ENCODE data around the gene KCTD11.

KCTD11 gene

DNA sequence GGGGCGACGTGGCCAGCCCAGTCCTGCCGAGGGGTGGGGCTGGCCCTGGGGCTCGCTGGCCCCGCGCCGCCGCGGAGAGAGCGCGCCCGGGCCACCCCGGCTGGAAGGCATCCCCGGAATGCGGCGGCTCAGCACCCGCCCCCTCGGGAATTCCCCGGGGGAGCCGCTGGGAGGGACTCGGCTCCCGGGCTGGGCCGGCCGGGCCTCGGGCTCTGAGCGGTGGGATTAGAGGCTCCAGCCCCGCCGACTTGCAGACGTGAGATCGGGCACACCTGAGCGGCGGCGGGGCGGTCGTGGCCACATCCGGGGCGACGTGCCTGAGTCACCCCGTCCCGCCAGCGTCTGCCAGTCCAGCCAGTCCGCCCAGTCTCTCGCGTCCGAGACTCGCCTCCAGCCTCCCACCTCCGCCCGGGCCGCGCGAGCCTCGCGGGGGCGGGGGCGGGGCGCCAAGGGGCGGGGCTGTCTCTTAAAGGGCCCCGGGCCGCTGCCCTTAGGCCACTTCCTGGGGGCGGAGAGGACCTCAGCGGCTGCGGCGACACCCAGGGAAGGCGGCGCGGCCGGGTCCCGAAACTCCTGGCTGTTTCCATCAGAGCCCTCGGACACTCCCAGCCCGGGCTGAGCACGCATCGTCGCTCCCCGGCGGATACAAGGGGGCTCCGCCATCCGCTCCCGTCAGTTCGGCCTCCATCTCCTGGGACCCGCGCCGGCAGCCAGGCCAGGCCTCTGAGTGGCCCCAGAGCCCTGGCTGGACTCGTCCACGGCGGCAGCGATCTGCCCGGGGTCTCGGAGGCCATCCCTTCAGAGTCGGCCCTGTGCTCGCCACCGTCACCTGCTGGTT is at the start of gene KCTD11:
KCTD11 (plus strand) TSS at position 498 of the 838 bp plus-strand sequence.
- peak; percentile 37 for DNase-seq

DNA sequence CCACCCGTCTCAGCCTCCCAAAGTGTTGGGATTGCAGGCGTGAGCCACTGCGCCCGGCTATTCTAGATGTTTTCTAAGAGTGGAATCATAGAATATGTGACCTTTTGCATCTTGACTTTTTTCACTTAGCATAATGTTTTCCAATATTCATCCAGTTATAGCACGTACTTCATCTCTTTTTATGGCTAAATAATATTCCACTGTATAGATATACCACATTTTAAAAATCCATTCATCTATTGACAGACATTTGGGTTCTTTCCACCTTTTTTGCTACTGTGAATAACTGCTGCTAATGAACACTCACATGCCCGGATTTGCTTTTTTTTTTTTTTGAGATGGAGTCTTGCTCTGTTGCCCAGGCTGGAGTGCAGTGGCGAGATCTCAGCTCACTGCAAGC is 47.8 kb upstream of the KCTD11 start:
- no peak for DNase-seq

DNA sequence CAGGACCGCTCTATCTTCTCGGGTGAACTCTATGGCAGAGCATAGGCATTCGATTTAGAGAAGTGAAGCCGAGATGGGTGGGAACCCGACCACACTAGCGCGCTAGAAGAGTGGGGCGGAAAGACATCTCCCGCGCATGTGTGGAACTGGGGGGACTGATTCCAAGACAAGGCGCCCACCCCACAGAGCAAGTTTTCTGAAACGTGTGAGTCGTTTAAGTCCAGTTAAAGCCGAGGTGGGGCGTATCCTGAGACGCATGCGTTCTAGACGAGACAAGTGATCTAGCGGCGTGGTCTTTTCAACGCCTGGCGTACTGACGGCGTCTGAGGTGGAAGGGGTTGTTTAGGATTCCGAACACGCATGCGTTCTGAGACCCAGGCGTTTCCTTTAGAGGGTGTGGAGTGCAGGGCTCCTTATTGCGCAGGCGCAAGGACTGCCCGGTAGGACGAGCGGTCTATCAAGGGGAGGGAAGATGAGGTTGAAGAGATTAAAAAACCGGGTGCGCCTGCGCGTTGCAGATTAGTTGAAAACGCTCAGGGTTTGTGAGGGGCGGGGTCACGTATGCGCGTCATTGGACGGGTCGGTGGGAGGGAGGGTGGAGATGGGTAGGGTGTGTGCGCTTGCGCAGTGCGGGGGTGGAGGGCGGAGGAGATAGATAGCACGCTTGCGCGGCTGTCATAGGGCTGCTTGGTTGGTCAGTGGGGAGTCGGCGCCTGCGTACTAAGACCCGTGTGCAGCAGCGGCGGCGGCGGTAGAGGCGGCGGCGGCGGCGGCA is 44.9 kb upstream of the KCTD11 start, which contains the start of gene EIF5A:
EIF5A (plus strand) TSS at position 718 of the 775 bp plus-strand sequence. CDS start 2,008 bp downstream, outside the sequence.
- DNase-seq = peak; percentile 99

DNA sequence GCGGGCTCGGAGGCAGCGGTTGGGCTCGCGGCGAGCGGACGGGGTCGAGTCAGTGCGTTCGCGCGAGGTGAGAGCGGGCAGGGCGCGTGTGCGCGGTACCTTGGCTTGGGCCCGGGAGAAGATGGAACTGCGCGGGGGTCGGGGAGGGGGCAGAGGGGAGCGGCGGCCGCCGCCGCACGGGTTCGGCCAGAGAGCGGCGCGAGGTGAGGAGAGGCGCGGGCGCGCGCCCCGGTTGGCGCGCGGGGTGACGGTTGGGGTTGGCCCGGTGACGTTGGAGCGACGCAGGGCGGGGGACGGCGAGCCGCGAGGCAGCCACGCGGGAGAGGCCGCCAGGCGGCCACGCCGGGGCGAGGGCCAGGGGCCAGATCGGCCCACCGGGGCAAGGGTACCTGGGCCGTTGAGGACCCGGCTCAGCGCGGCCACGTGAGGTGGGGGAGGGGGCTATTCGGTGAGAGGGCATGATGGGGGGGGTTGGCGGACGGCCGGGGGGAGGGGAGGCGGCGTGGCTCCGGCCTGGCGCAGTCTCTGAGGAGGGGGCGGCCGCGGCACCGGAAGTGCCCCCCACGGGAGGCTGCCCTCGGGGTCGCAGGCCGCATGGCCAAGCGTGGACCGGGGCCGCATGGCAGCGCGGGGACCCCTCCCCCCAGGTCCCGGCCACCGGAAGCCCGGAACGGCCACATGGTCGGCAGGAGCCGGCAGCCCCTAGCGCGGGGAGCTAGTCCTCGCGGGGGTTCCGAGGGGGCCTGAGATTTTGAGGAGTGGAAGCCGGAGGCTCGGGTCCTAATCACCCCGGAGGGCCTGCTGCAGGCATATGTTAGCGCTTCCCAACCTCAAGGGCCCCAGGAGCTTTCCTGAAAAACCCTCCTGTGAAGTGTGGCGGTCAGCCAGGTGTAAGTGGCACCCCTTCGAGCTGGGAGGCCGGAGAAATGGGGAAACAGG is 44.0 kb upstream of the KCTD11 start:
- DNase-seq = no peak

GRCh38 chr17:7308625-7309433 is 43.1 kb upstream of the KCTD11 start:
- peak; percentile 70 for DNase-seq

DNA sequence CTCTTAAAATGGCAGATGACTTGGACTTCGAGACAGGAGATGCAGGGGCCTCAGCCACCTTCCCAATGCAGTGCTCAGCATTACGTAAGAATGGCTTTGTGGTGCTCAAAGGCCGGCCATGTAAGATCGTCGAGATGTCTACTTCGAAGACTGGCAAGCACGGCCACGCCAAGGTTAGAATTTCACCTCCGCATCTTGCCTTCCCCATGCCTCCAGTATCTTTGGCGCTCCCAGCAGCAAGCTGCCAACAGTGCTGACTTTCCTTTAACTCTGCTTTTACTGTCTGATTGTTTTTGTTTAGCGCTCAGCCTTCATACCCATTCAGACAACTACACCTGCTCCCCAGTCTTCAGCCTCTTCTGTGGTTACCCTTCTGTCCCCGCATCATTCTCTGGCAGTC is 42.3 kb upstream of the KCTD11 start:
- DNase-seq = no peak

DNA sequence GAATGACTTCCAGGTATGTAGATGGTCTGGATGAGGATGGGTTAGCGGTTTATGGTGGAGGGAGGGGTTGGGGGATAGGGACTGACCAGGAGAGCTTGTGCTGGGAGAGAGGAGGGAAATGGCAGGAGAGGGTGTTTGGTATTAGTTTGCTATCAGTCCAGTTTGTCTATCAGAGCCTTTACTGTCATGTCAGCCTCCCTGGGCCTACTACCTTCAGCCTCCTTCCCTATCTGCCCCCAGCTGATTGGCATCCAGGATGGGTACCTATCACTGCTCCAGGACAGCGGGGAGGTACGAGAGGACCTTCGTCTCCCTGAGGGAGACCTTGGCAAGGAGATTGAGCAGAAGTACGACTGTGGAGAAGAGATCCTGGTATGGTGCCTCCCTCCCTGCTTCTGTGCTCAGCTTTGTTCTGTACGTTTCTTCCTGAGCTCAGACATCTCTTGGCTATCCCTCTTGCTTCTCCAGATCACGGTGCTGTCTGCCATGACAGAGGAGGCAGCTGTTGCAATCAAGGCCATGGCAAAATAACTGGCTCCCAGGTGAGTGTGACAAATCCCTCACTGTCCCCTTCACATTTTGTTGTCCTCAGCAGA is 40.8 kb upstream of the KCTD11 start:
- DNase-seq = no peak

- DNase-seq = no peak
Observed at GRCh38 chr17:7312432-7313087, 39.4 kb upstream of the KCTD11 start.

DNA sequence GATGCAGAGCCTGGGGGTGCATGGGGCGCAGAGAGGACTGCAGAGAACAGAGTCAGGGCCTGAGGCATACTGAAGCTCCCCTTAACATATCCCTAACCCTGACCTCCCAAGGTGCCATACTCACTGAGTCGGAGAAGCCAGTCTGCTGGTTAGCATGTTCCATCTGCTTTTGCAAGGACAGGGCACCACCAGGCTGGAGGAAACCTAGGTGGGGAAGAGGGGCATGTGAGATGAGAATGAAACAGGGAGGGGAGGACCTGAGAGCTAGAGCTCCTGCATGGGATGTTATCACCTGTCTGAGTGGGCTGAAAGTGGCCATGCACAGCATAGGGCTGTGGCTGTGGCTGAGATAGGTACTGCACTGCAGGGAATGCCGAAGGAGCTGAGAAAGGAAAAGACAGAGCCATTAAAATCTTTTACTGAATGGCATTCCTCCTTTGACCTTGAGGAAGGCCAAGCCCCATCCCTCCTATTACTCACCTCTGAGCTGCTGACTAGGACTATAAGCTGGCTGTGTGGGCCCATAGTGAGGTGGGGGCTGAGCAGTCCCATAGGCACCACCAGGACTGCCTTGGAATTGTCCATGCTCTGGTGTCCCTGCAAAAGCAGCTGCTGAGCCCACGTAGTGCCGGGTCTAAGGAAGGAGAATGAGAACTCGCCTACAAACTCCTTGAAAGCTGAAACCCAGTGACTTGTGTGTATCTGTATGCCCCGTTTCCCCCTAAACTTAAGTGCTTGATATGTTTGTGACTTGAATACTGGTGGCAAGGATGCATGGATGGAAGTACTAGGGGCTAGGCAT is 38.7 kb upstream of the KCTD11 start:
- DNase-seq = no peak

DNA sequence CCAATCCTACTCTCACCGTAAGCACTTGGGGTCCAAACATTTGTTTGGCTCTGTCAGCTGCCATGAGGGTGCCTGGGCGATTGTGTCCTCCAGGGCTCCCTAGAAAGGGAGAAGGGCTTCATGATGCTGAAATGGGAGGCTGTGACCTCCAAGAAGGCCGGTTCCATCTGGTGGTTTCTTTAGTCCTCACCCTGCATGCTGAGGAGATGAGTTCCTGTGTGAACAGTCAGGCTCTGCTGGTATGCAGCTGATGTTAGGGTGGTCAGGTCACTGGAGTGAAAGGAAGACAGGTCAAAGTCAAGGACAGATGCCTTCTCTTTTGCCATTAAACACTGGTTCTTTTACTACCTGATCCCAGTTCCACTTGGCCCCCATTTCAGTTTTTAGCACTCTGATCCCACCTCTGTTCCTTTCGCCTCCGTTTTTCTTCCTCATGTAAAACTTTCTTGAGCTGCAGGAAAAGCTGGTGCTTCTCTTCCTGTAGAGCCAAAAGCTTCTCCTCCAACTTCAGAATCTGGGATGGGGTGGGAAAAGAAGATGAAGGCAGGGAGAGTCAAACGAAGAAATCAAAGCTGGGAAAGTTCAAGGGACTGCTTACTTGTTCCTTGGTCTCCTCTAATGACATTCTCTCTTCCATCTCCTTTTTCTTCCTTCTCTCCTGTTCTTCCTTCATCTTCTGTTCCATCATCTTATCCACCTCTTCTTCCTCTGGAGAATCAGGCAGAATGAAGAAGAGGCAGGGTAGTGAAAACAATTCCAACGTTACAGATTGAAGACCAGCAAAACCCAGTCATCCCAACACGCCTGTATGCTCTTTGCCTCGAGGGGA is 37.9 kb upstream of the KCTD11 start:
- no peak for DNase-seq

- peak; percentile 70 for DNase-seq
Observed at GRCh38 chr17:7314719-7315569, 37.0 kb upstream of the KCTD11 start, which contains the start of gene GPS2. Gene GPS2 (minus strand): TSS chr17:7315360. CDS start chr17:7315052, 308 bp downstream.

GRCh38 chr17:7315570-7316235 is 36.3 kb upstream of the KCTD11 start:
- no peak for DNase-seq

- no peak for DNase-seq
Observed at GRCh38 chr17:7317161-7317803, 34.7 kb upstream of the KCTD11 start.

GRCh38 chr17:7318121-7318860 is 33.7 kb upstream of the KCTD11 start:
- no peak for DNase-seq

GRCh38 chr17:7321466-7321865 is 30.5 kb upstream of the KCTD11 start:
- DNase-seq = no peak
